Astrocyte of the cerebellum (primary cell): ENCODE measurements around the gene IMMP2L.

Experiments
- DNase-seq: peaks from one replicate; pipeline ENCODE4 v3.0.0-alpha.2; 2011; ENCODE audit warnings: low read depth
- H3K4me3 ChIP-seq: 2 replicates; pipeline ENCODE4 v1.5.1; 2011; ENCODE audit warnings: mild to moderate bottlenecking, low read depth, low read length, moderate library complexity
- in situ Hi-C: cut with HindIII; loops from 2 replicates; pipeline ENCODE4 v1.10.0; 2017; ENCODE audit warnings: low sequenced_read_pairs
- TF ChIP-seq, protein P1 (sequence below): IDR thresholded peaks from 2 replicates; pipeline ENCODE4 v1.5.1; 2012; ENCODE audit warnings: low read length, low read depth, moderate library complexity, mild to moderate bottlenecking; ENCODE audit errors: missing control alignments

Gene IMMP2L

GRCh38 chr7:111018960-111019736 lies 543.1 kb downstream of the IMMP2L start:
- TF ChIP-seq, protein P1, sequence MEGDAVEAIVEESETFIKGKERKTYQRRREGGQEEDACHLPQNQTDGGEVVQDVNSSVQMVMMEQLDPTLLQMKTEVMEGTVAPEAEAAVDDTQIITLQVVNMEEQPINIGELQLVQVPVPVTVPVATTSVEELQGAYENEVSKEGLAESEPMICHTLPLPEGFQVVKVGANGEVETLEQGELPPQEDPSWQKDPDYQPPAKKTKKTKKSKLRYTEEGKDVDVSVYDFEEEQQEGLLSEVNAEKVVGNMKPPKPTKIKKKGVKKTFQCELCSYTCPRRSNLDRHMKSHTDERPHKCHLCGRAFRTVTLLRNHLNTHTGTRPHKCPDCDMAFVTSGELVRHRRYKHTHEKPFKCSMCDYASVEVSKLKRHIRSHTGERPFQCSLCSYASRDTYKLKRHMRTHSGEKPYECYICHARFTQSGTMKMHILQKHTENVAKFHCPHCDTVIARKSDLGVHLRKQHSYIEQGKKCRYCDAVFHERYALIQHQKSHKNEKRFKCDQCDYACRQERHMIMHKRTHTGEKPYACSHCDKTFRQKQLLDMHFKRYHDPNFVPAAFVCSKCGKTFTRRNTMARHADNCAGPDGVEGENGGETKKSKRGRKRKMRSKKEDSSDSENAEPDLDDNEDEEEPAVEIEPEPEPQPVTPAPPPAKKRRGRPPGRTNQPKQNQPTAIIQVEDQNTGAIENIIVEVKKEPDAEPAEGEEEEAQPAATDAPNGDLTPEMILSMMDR = no peak
- H3K4me3 ChIP-seq = no peak overlapping the region
- in situ Hi-C loops = no loop called here
- DNase-seq = no peak

DNA sequence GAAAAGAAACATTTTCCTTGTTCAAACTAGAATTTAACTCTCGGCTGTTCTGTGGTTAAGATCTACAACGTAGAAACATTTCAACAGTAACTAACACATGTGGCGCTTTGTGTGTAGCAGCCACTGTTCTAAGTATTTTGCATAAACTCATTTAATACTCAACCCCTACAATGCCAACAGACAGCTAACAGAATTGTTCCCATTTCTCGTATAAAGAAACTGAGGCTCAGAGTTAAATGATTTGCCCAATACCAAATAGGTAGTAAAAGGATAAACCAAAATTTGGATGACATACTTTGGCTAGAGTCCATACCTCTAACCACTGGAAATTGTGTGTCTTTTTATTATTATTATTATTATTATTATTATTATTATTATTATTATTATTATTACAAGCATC lies 543.8 kb downstream of the IMMP2L start:
- TF ChIP-seq, protein P1 = no peak
- H3K4me3 ChIP-seq = no peak overlapping the region
- no peak for DNase-seq
- in situ Hi-C loops = no loop called here

DNA sequence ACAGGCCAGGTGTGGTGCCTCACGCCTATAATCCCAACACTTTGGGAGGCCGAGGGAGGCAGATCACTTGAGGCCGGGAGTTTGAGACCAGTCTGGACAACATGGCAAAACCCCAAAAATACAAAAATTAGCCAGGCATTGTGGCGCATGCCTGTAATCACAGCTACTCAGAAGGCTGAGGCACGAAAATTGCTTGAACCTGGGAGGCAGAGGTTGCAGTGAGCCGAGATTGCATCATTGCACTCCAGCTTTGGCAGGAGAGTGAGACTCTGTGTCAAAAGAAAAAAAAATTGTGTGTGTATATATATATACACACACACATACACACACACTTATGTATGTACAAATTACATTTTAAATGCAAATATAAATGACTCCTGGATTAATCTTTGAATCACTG lies 548.2 kb downstream of the IMMP2L start:
- no peak for DNase-seq
- in situ Hi-C loops = no loop called here
- TF ChIP-seq, protein P1 = no peak

DNA sequence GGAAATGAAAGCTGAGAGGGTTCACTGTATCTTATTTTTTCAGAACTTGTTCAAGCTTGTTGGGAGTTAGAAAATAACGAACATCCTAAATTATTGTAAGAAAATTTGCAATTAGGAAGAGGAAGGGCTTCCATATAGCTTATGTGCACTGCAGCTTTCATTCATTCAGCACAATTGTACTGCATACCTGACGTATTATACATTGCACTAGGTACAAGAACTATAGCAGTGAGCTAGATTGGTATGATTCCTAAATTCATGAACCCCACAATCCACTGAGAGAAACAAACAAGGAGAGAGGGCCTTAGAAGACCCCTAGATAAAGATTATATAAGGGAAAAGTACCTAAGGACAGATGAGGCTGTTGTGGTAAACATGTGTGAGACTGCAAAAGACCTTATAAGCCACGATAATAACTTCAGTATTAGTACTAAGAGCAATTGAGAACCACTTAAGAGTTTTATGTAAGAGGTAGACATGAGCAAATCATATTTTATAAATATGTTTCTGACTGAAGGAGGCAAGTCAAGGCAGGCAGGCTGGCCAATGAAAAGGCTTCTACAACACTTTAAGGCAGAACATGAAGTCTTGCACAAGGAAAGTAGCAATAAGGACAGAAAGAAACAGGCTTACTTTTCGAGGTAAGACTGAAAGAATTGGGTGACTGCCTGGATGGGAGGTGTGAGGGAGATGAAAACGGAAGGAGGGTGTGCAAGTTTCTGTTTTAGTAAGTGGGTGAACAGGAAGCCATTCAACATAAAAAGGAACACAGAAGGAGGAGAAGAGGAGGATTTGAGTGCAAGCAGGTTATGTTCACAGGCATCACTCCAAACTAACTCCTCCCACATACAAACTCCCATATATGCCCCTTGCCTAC lies 549.3 kb downstream of the IMMP2L start:
- no peak for DNase-seq
- TF ChIP-seq, protein P1 = no peak
- H3K4me3 ChIP-seq = no peak overlapping the region
- in situ Hi-C loops = no loop called here

More for the DNA sequence above, 548.2 kb downstream of the IMMP2L start:
- no peak overlapping the region for H3K4me3 ChIP-seq

DNA sequence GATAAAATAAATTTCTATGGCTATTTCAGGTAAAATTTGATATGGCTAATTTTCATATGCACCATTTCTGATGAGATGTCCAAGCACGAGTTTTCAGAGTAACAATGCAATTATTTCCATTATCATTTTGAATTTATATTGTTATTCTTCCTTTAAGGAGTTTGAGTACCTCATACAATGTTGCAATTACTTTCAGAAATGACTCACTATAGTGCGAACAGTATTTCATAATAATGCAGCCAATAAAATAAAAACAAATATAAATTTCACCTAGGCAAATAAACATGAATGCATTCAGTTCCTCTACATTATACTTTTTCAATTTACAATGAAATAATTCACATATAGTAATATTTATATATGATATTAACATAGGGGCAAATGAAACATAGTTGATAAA lies 550.1 kb downstream of the IMMP2L start:
- in situ Hi-C loops = no loop called here
- no peak for DNase-seq
- H3K4me3 ChIP-seq = no peak overlapping the region
- TF ChIP-seq, protein P1 = no peak

GRCh38 chr7:111011520-111011919 lies 550.8 kb downstream of the IMMP2L start:
- TF ChIP-seq, protein P1 = no peak
- H3K4me3 ChIP-seq = no peak overlapping the region
- in situ Hi-C loops = no loop called here
- DNase-seq = no peak
